CD14-positive monocyte (primary cell): ENCODE data around the gene RPL27. TPM values are rescaled to one million over a fixed set of nuclear protein-coding genes. Genes with fewer than 3 reads are reported as not detected.

Experiments used
- DNase-seq, 3 donors: peaks; one replicate each; pipeline ENCODE4 v3.0.0-alpha.2; 2011 to 2022
- H2AFZ ChIP-seq: 2 replicates; pipeline ENCODE4 v1.6.0; 2012; ENCODE audit warnings: mild to moderate bottlenecking, low read depth, low read length, inconsistent platforms; ENCODE audit not compliant: insufficient read depth, poor library complexity, severe bottlenecking
- H3K27ac ChIP-seq, 2 donors: 1 replicate in 1 of 2; 2 replicates in 1 of 2; pipeline ENCODE4 v1.5.1; 2012 to 2013; ENCODE audit warnings: low read length in 2 of 2, control low read depth in 1 of 2, inconsistent platforms in 1 of 2, low read depth in 1 of 2, mild to moderate bottlenecking in 1 of 2
- H3K27me3 ChIP-seq, 2 donors: one replicate each; pipeline versions ENCODE4 v1.6.0 to v1.6.1; 2011 to 2013; ENCODE audit warnings: low read length in 2 of 2; ENCODE audit not compliant: control insufficient read depth in 2 of 2, insufficient read depth in 2 of 2
- H3K36me3 ChIP-seq, 2 donors: replicated peaks in 1 of 2; 1 replicate in 1 of 2; 2 replicates in 1 of 2; pipeline versions ENCODE4 v1.5.1 to v1.6.1; 2012 to 2013; ENCODE audit warnings: low read length in 2 of 2, control low read depth in 1 of 2, inconsistent platforms in 1 of 2, mild to moderate bottlenecking in 1 of 2; ENCODE audit not compliant: insufficient read depth in 2 of 2, control insufficient read depth in 1 of 2
- H3K4me1 ChIP-seq, 2 donors: 1 replicate in 1 of 2; 2 replicates in 1 of 2; pipeline versions ENCODE4 v1.5.1 to v1.6.1; 2012 to 2013; ENCODE audit warnings: low read length in 2 of 2, control low read depth in 1 of 2, inconsistent platforms in 1 of 2, mild to moderate bottlenecking in 1 of 2, moderate library complexity in 1 of 2; ENCODE audit not compliant: insufficient read depth in 2 of 2, control insufficient read depth in 1 of 2
- H3K4me2 ChIP-seq: replicated peaks from 2 replicates; pipeline ENCODE3; 2012; ENCODE audit warnings: low read length, moderate library complexity, mild to moderate bottlenecking; ENCODE audit not compliant: poor library complexity, severe bottlenecking; ENCODE audit errors: extremely low read depth
- H3K4me3 ChIP-seq, 3 experiments: fragments of 200-600 bp in 1 of 3; sonication (generic) in 1 of 3; replicated peaks in 1 of 3; 1 replicate in 2 of 3; 2 replicates in 1 of 3; pipeline ENCODE4 v1.5.1; 2011 to 2013; ENCODE audit warnings: low read length in 3 of 3, mild to moderate bottlenecking in 3 of 3, control low read depth in 2 of 3, low read depth in 2 of 3, inconsistent platforms in 1 of 3, moderate library complexity in 1 of 3
- H3K79me2 ChIP-seq: 2 replicates; pipeline ENCODE4 v1.6.0; 2012; ENCODE audit warnings: mild to moderate bottlenecking, control low read depth, inconsistent platforms, low read length, moderate library complexity; ENCODE audit not compliant: insufficient read depth
- H3K9ac ChIP-seq: 2 replicates; pipeline ENCODE4 v1.6.0; 2017; ENCODE audit warnings: low read length, mild to moderate bottlenecking; ENCODE audit not compliant: insufficient read depth, poor library complexity, severe bottlenecking
- H3K9me3 ChIP-seq, 2 donors: replicated peaks in 1 of 2; 1 replicate in 1 of 2; 2 replicates in 1 of 2; pipeline versions ENCODE4 v1.5.1 to v1.6.1; 2012 to 2013; ENCODE audit warnings: low read length in 2 of 2, control low read depth in 1 of 2; ENCODE audit not compliant: control insufficient read depth in 1 of 2, insufficient read depth in 1 of 2
- H4K20me1 ChIP-seq: 2 replicates; pipeline ENCODE4 v1.6.0; 2012; ENCODE audit warnings: mild to moderate bottlenecking, low read length, control low read depth, moderate library complexity; ENCODE audit not compliant: insufficient read depth
- H3K27ac Mint-ChIP-seq, 7 donors: one replicate each; pipeline ENCODE4 v1.8.0; 2020; ENCODE audit warnings: mild to moderate bottlenecking in 7 of 7, mixed read lengths in 7 of 7, moderate library complexity in 6 of 7, inconsistent platforms in 2 of 7
- H3K27me3 Mint-ChIP-seq, 3 donors: one replicate each; pipeline ENCODE4 v1.8.0; 2021 to 2022; ENCODE audit warnings: low read depth in 3 of 3, mild to moderate bottlenecking in 3 of 3, mixed read lengths in 3 of 3, moderate library complexity in 3 of 3, inconsistent platforms in 1 of 3
- H3K36me3 Mint-ChIP-seq, 2 donors: one replicate each; pipeline ENCODE4 v1.8.0; 2020; ENCODE audit warnings: mixed read lengths in 2 of 2, inconsistent platforms in 1 of 2, mild to moderate bottlenecking in 1 of 2
- H3K4me1 Mint-ChIP-seq: one replicate; pipeline ENCODE4 v1.8.0; 2020; ENCODE audit warnings: mild to moderate bottlenecking, mixed read lengths
- H3K4me3 Mint-ChIP-seq, 2 donors: one replicate each; pipeline ENCODE4 v1.8.0; 2020; ENCODE audit warnings: mild to moderate bottlenecking in 2 of 2, mixed read lengths in 2 of 2, moderate library complexity in 1 of 2
- H3K9me3 Mint-ChIP-seq, 7 donors: one replicate each; pipeline ENCODE4 v1.8.0; 2020 to 2022; ENCODE audit warnings: mixed read lengths in 7 of 7, mild to moderate bottlenecking in 6 of 7, moderate library complexity in 6 of 7, inconsistent platforms in 2 of 7
- CTCF ChIP-seq: fragments of 200-600 bp; IDR thresholded peaks from one replicate; pipeline ENCODE4 v1.8.0; 2022; ENCODE audit warnings: antibody characterized with exemption, mild to moderate bottlenecking
- WGBS: methylation state at CpG from one replicate; pipeline ENCODE4 v1.1.5; 2013; ENCODE audit warnings: missing lambda C conversion rate; ENCODE audit not compliant: insufficient coverage; 5-methylcytosine and 5-hydroxymethylcytosine counted together
- intact Hi-C, 2 donors: fragments of 100-400 bp; cut with micrococcal nuclease; formaldehyde crosslinking; loops; one replicate each; pipeline versions ENCODE4 v1.15.0 to v1.15.1; 2023
- polyA plus RNA-seq, 3 donors: library from polyadenylated mRNA; depleted of rRNA in 1 of 3; unstranded in 2 of 3; stranded (reverse) in 1 of 3; fragments of 300-500 nt in 2 of 3; fragments of >200 nt in 1 of 3; fragmentation: Illumina TruSeq in 2 of 3; gene quantifications; 1 replicate in 2 of 3; 2 replicates in 1 of 3; pipeline ENCODE4 v1.2.3, GENCODE V29; 2012 to 2021

RPL27 gene
- polyA plus RNA-seq, 3 donors, result 1,073 to 2,156 (median 1,232) TPM

GRCh38 chr17:43003542-43004172 is 5.4 kb downstream of the RPL27 start:
- Mint-ChIP-seq H3K27me3 (peaks cover 0 to 3% (median 0%) of the 10 kb centered on the region in 3 donors), H3K27ac (peak overlapping the region in 4 of 7 donors; percentile 30 to 74 (median 68)), H3K9me3 (no peaks in the 10 kb centered on the region), H3K36me3 (peaks cover 38 to 57% of the 10 kb centered on the region in 2 donors), H3K4me1 (peaks cover 54% of the 10 kb centered on the region), H3K4me3 (no peak overlapping the region)
- Histone ChIP-seq H3K9me3 (no peaks in the 10 kb centered on the region), H4K20me1 (peaks cover 42% of the 10 kb centered on the region), H3K9ac (no peak overlapping the region), H3K27me3 (no peaks in the 10 kb centered on the region), H3K4me2 (no peak overlapping the region), H2AFZ (no peak overlapping the region), H3K4me1 (peaks cover 50 to 56% of the 10 kb centered on the region in 2 donors), H3K79me2 (peaks cover 55% of the 10 kb centered on the region), H3K4me3 (no peak overlapping the region), H3K36me3 (peaks cover 33 to 48% of the 10 kb centered on the region in 2 donors), H3K27ac (peak overlapping the region in 1 of 2 donors; percentile 17)
- DNase-seq, result no peak
- TF ChIP-seq CTCF, result no peak
- 86% methylated on average over 4 of the region's 5 CpGs for WGBS
- intact Hi-C loops, result no loop called here

DNA sequence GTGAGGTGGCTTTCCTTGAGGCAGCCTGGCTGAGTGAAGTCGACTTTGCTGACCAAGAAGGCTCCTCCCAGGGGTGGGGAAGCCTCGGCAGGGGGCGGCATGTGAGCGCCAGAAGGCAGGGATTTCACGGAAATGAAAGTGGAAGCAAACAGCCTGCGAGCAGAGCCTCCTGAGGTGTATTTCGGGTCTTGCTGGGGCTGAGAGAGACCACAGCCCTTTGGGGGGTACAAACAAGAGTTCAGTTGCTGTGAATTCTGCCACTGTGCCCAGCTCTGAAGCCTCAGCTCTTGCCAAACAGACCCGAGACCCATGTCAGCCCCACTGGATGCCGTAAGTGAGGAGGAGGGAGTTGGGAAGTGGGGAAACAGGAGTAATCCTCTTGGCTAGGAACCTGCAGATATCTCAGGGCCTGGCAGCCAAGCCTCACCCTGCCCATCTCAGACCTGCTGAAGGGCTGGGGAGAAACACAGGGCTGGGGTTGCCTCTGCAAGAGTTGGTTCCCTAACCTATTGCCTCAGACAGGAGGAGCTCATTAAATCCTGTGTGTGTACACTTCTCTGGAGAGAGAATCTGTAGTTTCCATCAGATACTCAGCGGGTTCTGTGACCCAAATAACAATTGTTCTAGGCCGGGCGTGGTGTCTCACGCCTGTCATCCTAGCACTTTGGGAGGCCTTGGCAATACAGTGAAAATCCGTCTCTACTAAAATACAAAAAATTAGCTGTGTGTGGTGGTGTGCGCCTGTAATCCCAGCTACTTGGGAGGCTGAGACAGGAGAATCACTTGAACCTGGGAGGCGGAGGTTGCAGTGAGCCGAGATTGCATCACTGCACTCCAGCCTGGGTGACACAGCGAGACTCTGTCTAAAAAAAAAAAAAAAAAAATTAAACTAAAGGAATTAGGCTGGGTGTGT is 8.7 kb downstream of the RPL27 start, which contains the start of gene IFI35:
Gene IFI35, plus strand, starts transcription at position 146 of the 913 bp plus-strand sequence. Its CDS starts 164 bp downstream, at position 310.
- peaks cover 42% of the 10 kb centered on the region for H3K79me2 ChIP-seq
- no peaks in the 10 kb centered on the region for H3K9me3 ChIP-seq
- intact Hi-C loops, result no loop called here
- H3K9me3 Mint-ChIP-seq, result no peaks in the 10 kb centered on the region
- peaks cover 32 to 48% of the 10 kb centered on the region in 2 donors for H3K36me3 Mint-ChIP-seq
- WGBS, result 2% methylated on average over 6 of the region's 18 CpGs
- H3K27ac ChIP-seq, result peak within 1 kb of the TSS; percentile 75 to 99
- H2AFZ ChIP-seq, result peak within 1 kb of the TSS; percentile 99
- H3K4me3 Mint-ChIP-seq, result peak within 1 kb of the TSS; percentile 99
- H3K36me3 ChIP-seq, result peaks cover 21 to 36% of the 10 kb centered on the region in 2 donors
- TF ChIP-seq CTCF, result peak; percentile 35
- peak within 1 kb of the TSS; percentile 97 to 99 (median 98) for H3K27ac Mint-ChIP-seq
- peak within 1 kb of the TSS; percentile 91 for H3K9ac ChIP-seq
- DNase-seq, result peak; percentile 75 to 80 (median 76)
- peaks cover 33% of the 10 kb centered on the region for H3K4me1 Mint-ChIP-seq
- peaks cover 28% of the 10 kb centered on the region for H4K20me1 ChIP-seq
- H3K27me3 ChIP-seq, result no peaks in the 10 kb centered on the region
- H3K4me1 ChIP-seq, result peaks cover 18 to 24% of the 10 kb centered on the region in 2 donors
- no peaks in the 10 kb centered on the region for H3K27me3 Mint-ChIP-seq
- H3K4me2 ChIP-seq, result peak within 1 kb of the TSS; percentile 82
- H3K4me3 ChIP-seq, result peak within 1 kb of the TSS; percentile 62 to 100 (median 91)
